ENCODE data around the gene VSIR.

DNA sequence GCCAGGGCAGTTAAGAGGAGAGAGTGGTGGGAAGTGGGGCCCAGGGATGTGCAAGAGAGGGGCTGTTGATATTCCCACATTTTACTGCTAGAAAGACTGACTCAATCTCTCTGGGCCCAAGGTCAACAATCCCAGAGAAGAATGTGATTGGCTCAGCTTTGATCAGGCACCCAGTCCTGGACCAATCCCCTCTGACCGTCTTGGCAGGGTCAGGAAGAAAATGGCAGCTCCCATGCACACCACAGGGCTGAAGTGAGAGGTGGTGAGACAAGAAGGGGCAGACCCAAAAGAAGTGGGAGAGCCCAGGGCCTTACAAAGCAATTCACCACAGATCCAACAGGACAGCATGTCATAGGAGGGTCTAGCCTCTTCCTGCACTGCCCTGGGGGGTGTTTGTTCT, 50.5 kb downstream of the VSIR start:
- TF ChIP-seq YY1 (IDR thresholded peaks at IDR 0.05; ENCODE audit: low read depth) (no peak), TEAD4 (IDR thresholded peaks at IDR 0.05) (no peak), NFIC (IDR thresholded peaks at IDR 0.05) (no peak), TAF1 (IDR thresholded peaks at IDR 0.05; ENCODE audit: low read depth) (no peak), CEBPB (IDR thresholded peaks at IDR 0.05) (no peak), REST (IDR thresholded peaks at IDR 0.05; ENCODE audit: low read depth) (no peak), CREB1 (IDR thresholded peaks at IDR 0.05; ENCODE audit: low read depth) (no peak)
- TF ChIP-seq, protein P1, sequence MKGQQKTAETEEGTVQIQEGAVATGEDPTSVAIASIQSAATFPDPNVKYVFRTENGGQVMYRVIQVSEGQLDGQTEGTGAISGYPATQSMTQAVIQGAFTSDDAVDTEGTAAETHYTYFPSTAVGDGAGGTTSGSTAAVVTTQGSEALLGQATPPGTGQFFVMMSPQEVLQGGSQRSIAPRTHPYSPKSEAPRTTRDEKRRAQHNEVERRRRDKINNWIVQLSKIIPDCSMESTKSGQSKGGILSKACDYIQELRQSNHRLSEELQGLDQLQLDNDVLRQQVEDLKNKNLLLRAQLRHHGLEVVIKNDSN (IDR thresholded peaks at IDR 0.05) = no peak

Measured in Ishikawa (cell line).